RPMI7951 (cell line): ENCODE data around the gene RCAN2. TPM values are rescaled to one million over a fixed set of nuclear protein-coding genes. Genes with fewer than 3 reads are reported as not detected.

Experiments
- DNase-seq: peaks from one replicate; pipeline ENCODE4 v3.0.0-alpha.2; 2012; ENCODE audit warnings: low read depth
- total RNA-seq: library from RNA; depleted of rRNA; stranded (reverse); fragments of >200 nt; shearing (Covaris generic); gene quantifications from 2 replicates; pipeline ENCODE4 v1.2.3, GENCODE V29; 2014

The RCAN2 gene
- total RNA-seq, 1 experiment from 2014 or later, result 0.48 TPM

- no peak for DNase-seq
Measured at GRCh38 chr6:46262928-46263706, 228.1 kb downstream of the RCAN2 start.

- DNase-seq, result no peak
Measured at GRCh38 chr6:46258249-46258648, 233.0 kb downstream of the RCAN2 start.

GRCh38 chr6:46255528-46255927, 235.7 kb downstream of the RCAN2 start:
- peak; percentile 33 for DNase-seq

GRCh38 chr6:46254946-46255345, 236.3 kb downstream of the RCAN2 start:
- no peak for DNase-seq

DNA sequence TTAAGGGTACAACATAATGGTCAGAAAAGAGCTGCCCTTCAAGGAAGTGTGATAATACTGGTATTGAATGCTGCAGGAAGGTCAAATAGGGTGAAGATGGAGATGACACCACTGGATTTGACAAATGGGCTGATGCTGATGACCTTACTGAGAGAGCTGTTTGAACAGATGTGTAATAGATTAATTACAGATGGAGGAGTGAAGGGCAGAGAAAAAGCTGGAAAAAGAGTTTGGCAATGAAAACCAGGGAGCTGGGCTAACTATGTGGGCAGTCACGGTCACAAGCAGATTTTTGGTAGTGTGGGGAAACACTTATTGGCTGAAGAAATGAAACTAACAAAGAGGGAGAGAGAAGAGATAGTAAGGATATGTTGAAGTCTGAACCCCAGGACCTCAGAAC, 236.9 kb downstream of the RCAN2 start:
- DNase-seq, result peak; percentile 1

DNA sequence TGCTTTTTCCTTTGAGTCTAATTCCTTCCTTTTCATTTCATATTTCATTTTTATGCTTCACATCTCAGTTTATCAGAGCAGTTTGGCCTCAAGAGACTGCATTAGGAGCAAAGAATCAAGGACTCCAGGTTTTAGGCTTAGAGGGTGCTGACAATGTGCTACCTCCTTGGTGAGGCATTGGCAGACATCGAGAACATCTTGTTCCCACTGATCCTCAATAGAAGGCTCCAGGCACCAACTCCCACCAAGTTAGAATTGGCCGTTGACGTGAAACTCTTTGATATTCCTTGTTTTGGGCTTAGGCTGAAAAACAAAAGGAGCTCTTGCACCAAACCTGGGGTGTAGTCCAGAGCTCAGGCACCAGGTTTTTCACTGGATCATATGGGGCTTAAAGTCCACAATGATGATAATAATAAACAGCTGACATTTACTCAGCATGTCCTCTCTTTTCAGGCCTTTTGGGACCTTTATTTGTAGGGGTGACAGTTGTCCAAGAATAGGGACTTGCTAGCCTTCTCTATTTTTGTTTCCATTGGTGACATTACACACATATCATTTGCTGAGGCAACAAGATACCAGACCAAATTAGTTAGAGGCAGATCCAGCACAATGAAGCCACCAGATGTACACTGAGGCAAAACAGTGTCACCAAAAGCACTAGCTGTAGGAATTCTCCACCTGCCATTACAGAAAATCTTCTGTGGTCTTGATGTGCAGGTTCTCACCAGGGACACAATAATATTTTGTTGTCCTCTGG, 239.5 kb downstream of the RCAN2 start:
- DNase-seq, result no peak

- no peak for DNase-seq
Measured at GRCh38 chr6:46248143-46248542, 243.1 kb downstream of the RCAN2 start.

- no peak for DNase-seq
Measured at GRCh38 chr6:46246727-46247126, 244.5 kb downstream of the RCAN2 start.

DNA sequence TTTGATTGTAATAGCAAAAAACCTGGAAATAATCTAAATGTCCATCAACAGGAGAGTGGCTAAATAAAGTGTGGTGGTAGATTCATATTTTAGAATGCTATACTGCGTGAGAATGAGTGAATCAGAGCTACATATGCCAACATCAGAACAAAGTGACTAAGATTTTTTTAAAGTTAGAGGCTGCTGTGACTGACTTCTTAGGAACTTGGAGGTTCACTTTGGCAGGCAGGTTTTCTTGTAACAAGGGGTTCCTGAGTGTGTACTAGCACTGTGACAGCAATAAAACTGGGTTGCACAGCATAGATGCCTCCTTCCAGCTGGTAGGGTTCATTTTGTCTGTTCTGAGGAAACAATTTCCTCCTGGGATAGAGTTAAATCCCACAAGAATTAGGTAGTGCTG, 245.2 kb downstream of the RCAN2 start:
- no peak for DNase-seq

- no peak for DNase-seq
Measured at GRCh38 chr6:46244670-46245069, 246.6 kb downstream of the RCAN2 start.

DNA sequence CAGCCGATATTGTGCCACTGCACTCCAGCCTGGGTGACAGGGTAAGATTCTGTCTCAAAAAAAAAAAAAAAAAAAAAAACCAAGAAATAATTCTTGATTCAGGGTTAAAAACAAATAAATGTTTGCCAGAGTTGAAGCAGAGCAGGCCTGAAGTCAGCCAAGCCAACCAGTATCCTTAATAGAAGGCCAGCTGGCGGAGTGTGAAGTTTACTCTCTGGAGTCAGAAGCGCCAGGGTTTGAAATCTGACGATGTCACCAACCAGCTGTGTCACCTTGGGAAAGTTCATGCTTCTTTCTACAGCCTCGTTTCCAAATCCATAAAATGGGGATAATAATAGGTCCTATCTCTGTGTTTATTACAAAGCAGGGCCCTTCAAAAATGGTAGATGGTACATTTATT, 247.5 kb downstream of the RCAN2 start:
- no peak for DNase-seq

DNA sequence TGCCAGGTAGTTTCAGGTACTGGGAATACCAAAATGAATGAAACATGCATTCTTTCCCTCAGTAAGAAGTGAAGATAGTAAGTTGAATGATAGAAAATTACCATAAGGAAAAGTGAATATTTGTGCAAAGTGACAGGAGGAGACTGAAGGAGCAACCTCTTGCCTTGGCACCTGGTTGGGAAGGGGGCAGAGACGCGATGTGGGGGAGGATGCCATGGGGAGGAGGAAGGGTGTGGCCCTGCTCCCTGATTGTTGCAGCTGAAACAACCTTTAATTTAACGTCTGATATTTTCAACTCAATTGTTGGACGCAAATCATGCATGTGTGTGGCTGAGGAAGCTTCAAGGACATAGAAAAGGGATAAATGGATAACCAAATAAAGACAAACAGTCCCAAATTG, 248.3 kb downstream of the RCAN2 start:
- DNase-seq, result no peak

DNA sequence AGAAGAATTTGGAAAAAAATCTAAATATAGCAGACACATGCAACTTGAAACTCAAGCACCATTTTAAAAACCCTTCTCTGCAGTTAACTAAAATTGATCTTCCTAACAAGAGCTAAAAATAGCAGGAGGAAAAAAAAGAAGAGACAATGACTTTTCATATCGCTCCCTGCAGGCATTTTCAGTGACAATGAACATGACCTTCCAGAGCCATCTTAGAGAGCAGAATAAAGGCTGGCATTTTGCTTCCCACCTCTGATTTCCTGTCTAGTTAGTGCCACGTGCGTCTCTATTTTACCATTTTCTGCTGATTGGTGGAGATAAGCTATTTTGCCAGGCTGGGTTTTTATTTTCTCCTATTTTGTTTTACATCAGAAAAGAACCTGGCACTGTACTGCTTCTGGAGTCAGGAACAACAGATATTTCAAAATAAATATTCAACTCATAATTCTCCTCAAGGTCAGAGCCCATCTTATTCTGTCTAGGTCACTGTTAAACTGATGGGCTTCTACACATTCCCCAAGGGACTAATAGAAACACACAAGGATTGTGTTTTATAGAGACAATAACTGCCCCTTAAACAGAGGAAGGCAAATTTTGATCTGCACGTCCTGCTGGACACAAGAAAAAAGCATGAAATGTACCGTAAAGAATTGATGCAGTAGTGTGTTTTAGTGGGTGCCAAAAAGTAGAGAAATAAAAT, 250.2 kb downstream of the RCAN2 start:
- DNase-seq, result no peak

- DNase-seq, result no peak
Measured at GRCh38 chr6:46236752-46237151, 254.5 kb downstream of the RCAN2 start.

DNA sequence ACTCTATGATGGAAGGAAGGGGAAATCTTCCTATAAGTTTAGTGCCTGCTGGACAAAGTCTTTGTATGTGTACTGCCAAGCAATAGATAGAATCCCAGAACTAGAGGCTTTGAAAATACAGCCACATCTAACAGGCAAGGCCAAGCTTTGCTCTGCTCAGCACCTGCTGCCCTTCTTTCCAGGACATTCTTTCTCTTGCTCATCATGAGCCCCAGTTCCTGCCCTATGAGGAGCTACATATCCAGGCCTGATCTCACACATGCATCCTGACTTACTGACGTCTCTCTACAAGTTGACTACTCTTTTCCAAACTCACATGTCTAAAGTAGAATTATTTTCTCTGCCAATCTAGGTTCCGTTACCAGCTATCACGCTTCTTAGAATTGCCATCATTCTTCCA, 256.0 kb downstream of the RCAN2 start:
- DNase-seq, result no peak

DNA sequence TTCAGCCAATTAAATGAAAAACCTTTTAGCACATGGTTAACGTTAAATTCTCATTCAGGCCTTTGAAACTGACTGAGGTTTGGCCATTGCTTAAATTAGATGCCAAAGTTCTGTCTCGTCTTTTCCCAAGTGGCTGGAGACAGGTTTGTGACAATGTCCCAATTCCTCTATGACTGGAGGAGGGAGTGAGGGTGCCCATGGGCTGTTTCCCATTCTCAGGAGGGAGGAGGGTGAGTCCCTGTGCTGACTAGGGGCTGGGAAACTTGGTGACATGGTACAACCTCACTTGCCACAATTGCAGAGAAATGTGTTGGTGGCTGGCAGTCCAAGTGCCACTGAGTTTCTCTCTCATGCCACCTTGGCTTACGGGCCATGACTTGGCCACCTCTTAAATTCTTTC, 256.5 kb downstream of the RCAN2 start:
- DNase-seq, result no peak

DNA sequence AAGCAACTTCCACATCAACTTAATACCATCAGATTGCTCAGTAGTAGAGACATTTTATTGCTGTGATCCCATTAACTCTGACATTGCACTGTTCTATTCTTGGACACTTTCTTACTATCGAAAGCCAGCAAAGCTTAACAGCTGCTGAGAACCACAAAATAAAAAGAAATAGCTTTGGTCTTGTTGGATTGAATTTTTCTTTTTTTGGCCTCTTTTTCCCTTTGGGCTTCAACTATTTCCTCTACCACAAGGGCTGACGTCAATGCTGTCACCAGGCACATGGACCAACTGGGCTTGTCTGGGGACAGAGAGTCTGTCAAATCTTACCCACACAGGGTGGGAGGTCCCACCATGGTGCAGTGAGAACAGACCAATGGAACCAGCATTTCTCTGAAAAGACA, 257.1 kb downstream of the RCAN2 start:
- DNase-seq, result no peak

DNA sequence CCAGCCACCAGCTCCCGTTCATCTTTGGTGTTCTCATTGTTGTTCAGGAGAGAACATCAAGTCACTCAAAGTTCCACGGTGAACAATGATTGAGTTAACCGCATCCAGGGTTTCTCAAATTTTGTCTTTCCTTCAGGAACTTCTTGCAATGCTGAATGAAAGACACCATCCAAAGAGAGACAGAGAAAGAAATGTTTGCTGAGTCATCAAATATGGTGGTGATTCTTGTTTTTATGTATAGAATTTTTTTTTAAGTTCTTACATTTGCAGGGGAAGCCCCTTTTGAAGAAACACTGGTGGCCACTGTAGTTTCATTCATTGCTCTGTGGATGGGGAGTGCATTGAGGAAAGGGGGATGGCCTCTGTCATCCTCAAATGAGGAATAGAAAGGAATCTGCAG, 258.1 kb downstream of the RCAN2 start:
- no peak for DNase-seq

DNA sequence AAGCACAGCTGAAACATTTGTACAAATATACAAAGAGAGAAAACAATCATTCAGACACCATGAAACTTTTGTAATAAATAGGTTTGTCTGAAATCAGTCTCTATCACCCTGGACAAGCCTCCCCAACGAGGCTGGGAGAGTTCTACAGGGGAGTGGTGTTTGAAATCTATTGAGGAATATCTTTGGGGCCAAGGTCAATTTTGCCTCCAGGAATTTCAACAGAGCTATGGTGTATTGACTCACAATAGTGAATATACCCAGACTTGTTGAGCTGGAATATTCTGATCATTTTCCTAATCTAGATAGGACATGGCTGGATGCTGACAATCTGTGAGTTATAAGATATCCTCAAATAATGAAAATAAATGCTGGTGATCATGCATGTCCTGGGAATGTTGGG, 269.0 kb downstream of the RCAN2 start:
- no peak for DNase-seq

GRCh38 chr6:46221222-46221793, 269.9 kb downstream of the RCAN2 start:
- DNase-seq, result peak; percentile 23

- DNase-seq, result no peak
Measured at GRCh38 chr6:46220352-46221221, 270.7 kb downstream of the RCAN2 start.
